ENCODE data around the gene AK5. TPM values are rescaled to one million over a fixed set of nuclear protein-coding genes. Genes with fewer than 3 reads are reported as not detected.

AK5 gene
- total RNA-seq, 1 donor from 2014 or later: not detected

GRCh38 chr1:77605246-77606026, 323.6 kb downstream of the AK5 start:
- TF ChIP-seq, protein P1, sequence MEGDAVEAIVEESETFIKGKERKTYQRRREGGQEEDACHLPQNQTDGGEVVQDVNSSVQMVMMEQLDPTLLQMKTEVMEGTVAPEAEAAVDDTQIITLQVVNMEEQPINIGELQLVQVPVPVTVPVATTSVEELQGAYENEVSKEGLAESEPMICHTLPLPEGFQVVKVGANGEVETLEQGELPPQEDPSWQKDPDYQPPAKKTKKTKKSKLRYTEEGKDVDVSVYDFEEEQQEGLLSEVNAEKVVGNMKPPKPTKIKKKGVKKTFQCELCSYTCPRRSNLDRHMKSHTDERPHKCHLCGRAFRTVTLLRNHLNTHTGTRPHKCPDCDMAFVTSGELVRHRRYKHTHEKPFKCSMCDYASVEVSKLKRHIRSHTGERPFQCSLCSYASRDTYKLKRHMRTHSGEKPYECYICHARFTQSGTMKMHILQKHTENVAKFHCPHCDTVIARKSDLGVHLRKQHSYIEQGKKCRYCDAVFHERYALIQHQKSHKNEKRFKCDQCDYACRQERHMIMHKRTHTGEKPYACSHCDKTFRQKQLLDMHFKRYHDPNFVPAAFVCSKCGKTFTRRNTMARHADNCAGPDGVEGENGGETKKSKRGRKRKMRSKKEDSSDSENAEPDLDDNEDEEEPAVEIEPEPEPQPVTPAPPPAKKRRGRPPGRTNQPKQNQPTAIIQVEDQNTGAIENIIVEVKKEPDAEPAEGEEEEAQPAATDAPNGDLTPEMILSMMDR (IDR thresholded peaks at IDR 0.05; ENCODE audit: unreplicated experiment): no peak
- Mint-ChIP-seq H3K4me1 (ENCODE audit: unreplicated experiment) (peaks cover 23% of the 10 kb centered on the region), H3K4me3 (ENCODE audit: unreplicated experiment) (no peak overlapping the region), H3K36me3 (ENCODE audit: low read depth, unreplicated experiment) (peaks cover 27% of the 10 kb centered on the region), H3K27ac (ENCODE audit: unreplicated experiment) (no peak overlapping the region), H3K27me3 (ENCODE audit: unreplicated experiment) (peaks cover 4% of the 10 kb centered on the region), H3K9me3 (ENCODE audit: unreplicated experiment) (peaks cover 6% of the 10 kb centered on the region)
- no peak for DNase-seq (ENCODE audit: low spot score)

- peaks cover 13% of the 10 kb centered on the region for H3K4me1 Mint-ChIP-seq (ENCODE audit: unreplicated experiment)
- DNase-seq (ENCODE audit: low spot score): no peak
- H3K9me3 Mint-ChIP-seq (ENCODE audit: unreplicated experiment): peaks cover 6% of the 10 kb centered on the region
- peaks cover 35% of the 10 kb centered on the region for H3K36me3 Mint-ChIP-seq (ENCODE audit: low read depth, unreplicated experiment)
- H3K27ac Mint-ChIP-seq (ENCODE audit: unreplicated experiment): no peak overlapping the region
- TF ChIP-seq, protein P1 (IDR thresholded peaks at IDR 0.05; ENCODE audit: unreplicated experiment): no peak
- H3K4me3 Mint-ChIP-seq (ENCODE audit: unreplicated experiment): peak overlapping the region; percentile 73
- peaks cover 4% of the 10 kb centered on the region for H3K27me3 Mint-ChIP-seq (ENCODE audit: unreplicated experiment)
These were observed 327.1 kb downstream of the AK5 start for GRCh38 chr1:77608893-77609292.

Other genes with a start within 250 kb of the AK5 start
- gene PIGK, start 62.6 kb upstream of the AK5 start, total RNA-seq (ENCODE audit: unreplicated experiment): 19.5 TPM

Measured in endothelial cell (in vitro differentiated cells).